IPS DF 6.9 (cell line): ENCODE measurements around the gene PTH2R.
"Not testable (repeated sequence)": the region's sequence is repeated elsewhere in the genome, so short reads cannot be mapped to it uniquely, and the experiment has no call there.

Experiments
- DNase-seq: peaks from one replicate; pipeline ENCODE4 v3.0.0-alpha.2; 2013; ENCODE audit warnings: low read depth, low spot score
- H3K27ac ChIP-seq: one replicate; pipeline ENCODE4 v1.5.1; 2013; ENCODE audit warnings: low read length, control low read depth
- H3K27me3 ChIP-seq: 2 replicates; pipeline ENCODE4 v1.6.1; 2013; ENCODE audit warnings: mild to moderate bottlenecking, low read length; ENCODE audit not compliant: control insufficient read depth, insufficient read depth
- H3K36me3 ChIP-seq: 2 replicates; pipeline ENCODE4 v1.6.1; 2013; ENCODE audit warnings: low read length; ENCODE audit not compliant: control insufficient read depth, insufficient read depth
- H3K4me1 ChIP-seq: 2 replicates; pipeline ENCODE4 v1.6.1; 2013; ENCODE audit warnings: low read length; ENCODE audit not compliant: control insufficient read depth, insufficient read depth
- H3K4me3 ChIP-seq: 2 replicates; pipeline ENCODE4 v1.5.1; 2013; ENCODE audit warnings: mild to moderate bottlenecking, low read length
- H3K9me3 ChIP-seq: 2 replicates; pipeline ENCODE4 v1.6.1; 2013; ENCODE audit warnings: low read length, inconsistent platforms; ENCODE audit not compliant: control insufficient read depth, insufficient read depth
- WGBS: extraction: QIAGEN DNeasy Blood & Tissue Kit; methylation state at CpG from one replicate; pipeline ENCODE4 v1.1.7; 2013; ENCODE audit warnings: mixed read lengths, missing lambda C conversion rate; ENCODE audit not compliant: insufficient read length, insufficient coverage; 5-methylcytosine and 5-hydroxymethylcytosine counted together

Gene PTH2R

GRCh38 chr2:208505365-208505764 lies 98.8 kb downstream of the PTH2R start:
- H3K4me3 ChIP-seq, DNase-seq, H3K9me3 ChIP-seq, H3K27ac ChIP-seq, H3K27me3 ChIP-seq, H3K4me1 ChIP-seq, H3K36me3 ChIP-seq: not testable (repeated sequence)
- WGBS: no CpG with 5 or more reads among the region's 3 CpGs

- no peaks in the 10 kb centered on the region for H3K9me3 ChIP-seq
- no peaks in the 10 kb centered on the region for H3K36me3 ChIP-seq
- no peaks in the 10 kb centered on the region for H3K4me1 ChIP-seq
- H3K27me3 ChIP-seq: no peaks in the 10 kb centered on the region
- no peak for DNase-seq
- no peak overlapping the region for H3K4me3 ChIP-seq
- no peak overlapping the region for H3K27ac ChIP-seq
Observed at GRCh38 chr2:208509586-208509985, 103.0 kb downstream of the PTH2R start.

GRCh38 chr2:208511016-208511415 lies 104.4 kb downstream of the PTH2R start:
- no peaks in the 10 kb centered on the region for H3K36me3 ChIP-seq
- no CpG with 5 or more reads among the region's 3 CpGs for WGBS
- DNase-seq: no peak
- no peaks in the 10 kb centered on the region for H3K9me3 ChIP-seq
- no peaks in the 10 kb centered on the region for H3K27me3 ChIP-seq
- H3K4me3 ChIP-seq: no peak overlapping the region
- H3K27ac ChIP-seq: no peak overlapping the region
- no peaks in the 10 kb centered on the region for H3K4me1 ChIP-seq

- Histone ChIP-seq H3K27ac (no peak overlapping the region), H3K27me3 (no peaks in the 10 kb centered on the region), H3K9me3 (no peaks in the 10 kb centered on the region), H3K4me3 (no peak overlapping the region), H3K36me3 (no peaks in the 10 kb centered on the region), H3K4me1 (no peaks in the 10 kb centered on the region)
- no peak for DNase-seq
- WGBS: no CpG with 5 or more reads among the region's 1 CpG
Observed at GRCh38 chr2:208511573-208511972, 105.0 kb downstream of the PTH2R start.

DNA sequence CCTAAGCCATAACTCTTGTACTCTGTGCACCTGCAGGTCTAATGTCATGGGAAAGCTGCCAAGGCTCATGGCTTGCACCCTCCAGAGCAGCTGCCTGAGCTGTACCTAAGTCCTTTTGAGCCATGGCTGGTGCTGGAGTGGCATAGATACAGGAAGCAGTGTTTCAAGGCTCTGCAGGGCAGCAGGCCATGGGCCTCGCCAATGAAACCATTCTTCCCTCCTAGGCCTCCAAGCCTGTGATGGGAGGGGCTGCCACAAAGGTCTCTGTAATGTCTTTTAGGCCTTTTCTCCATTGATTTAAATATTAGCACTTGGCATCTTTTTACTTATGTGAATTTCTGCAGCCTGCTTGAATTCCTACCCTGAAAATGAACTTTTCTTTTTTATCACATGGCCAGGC lies 108.5 kb downstream of the PTH2R start:
- Histone ChIP-seq H3K4me1 (no peaks in the 10 kb centered on the region), H3K4me3 (no peak overlapping the region), H3K27me3 (no peaks in the 10 kb centered on the region), H3K27ac (no peak overlapping the region), H3K36me3 (no peaks in the 10 kb centered on the region), H3K9me3 (no peaks in the 10 kb centered on the region)
- WGBS: no CpG with 5 or more reads among the region's 1 CpG
- no peak for DNase-seq

DNA sequence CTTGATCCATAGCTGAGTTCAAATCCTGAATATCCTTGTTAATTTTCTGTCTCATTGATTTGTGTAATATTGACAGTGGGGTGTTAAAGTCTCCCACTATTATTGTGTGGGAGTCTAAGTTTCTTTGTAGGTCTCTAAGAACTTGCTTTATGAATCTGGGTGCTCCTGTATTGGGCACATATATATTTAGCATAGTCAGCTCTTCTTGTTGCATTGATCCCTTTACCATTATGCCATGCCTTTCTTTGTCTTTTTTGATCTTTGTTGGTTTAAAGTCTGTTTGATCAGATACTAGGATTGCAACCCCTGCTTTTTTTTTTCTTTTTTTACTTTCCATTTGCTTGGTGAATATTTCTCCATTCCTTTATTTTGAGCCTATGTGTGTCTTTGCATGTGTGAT lies 116.5 kb downstream of the PTH2R start:
- not testable (repeated sequence) for H3K27ac ChIP-seq, H3K27me3 ChIP-seq, H3K4me3 ChIP-seq, DNase-seq, H3K4me1 ChIP-seq, H3K36me3 ChIP-seq, H3K9me3 ChIP-seq

- H3K4me3 ChIP-seq, H3K4me1 ChIP-seq, H3K9me3 ChIP-seq, H3K36me3 ChIP-seq, DNase-seq, H3K27me3 ChIP-seq, H3K27ac ChIP-seq: not testable (repeated sequence)
- no CpG with 5 or more reads among the region's 6 CpGs for WGBS
Observed at GRCh38 chr2:208525165-208525564, 118.6 kb downstream of the PTH2R start.

GRCh38 chr2:208529796-208530195 lies 123.2 kb downstream of the PTH2R start:
- no peak for DNase-seq
- H3K4me1 ChIP-seq: no peaks in the 10 kb centered on the region
- H3K27me3 ChIP-seq: no peaks in the 10 kb centered on the region
- H3K9me3 ChIP-seq: no peaks in the 10 kb centered on the region
- H3K36me3 ChIP-seq: no peaks in the 10 kb centered on the region
- H3K27ac ChIP-seq: no peak overlapping the region
- H3K4me3 ChIP-seq: no peak overlapping the region
- no CpG with 5 or more reads among the region's 5 CpGs for WGBS

DNA sequence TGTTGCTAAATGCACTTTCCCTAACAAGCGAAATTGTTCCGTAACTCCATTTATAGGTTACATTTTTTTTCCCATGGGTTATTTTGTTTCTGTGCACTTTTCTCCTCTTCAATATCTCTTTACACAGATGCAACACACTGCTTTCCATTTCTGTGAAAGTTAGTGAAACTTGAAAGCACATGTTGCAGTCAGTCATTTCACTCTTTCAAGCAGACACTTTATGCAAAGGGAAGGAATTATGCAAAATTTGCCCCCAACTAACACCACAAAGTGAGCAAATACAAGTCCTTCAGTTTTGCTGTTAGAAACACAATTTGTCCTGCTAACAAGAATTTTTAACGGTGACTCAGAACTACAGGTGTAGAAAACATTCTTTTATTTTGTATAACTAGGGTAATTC lies 124.8 kb downstream of the PTH2R start:
- DNase-seq: no peak
- WGBS: no CpG with 5 or more reads among the region's 3 CpGs
- H3K9me3 ChIP-seq: no peaks in the 10 kb centered on the region
- H3K27me3 ChIP-seq: no peaks in the 10 kb centered on the region
- H3K4me1 ChIP-seq: no peaks in the 10 kb centered on the region
- H3K4me3 ChIP-seq: no peak overlapping the region
- H3K27ac ChIP-seq: no peak overlapping the region
- H3K36me3 ChIP-seq: no peaks in the 10 kb centered on the region

DNA sequence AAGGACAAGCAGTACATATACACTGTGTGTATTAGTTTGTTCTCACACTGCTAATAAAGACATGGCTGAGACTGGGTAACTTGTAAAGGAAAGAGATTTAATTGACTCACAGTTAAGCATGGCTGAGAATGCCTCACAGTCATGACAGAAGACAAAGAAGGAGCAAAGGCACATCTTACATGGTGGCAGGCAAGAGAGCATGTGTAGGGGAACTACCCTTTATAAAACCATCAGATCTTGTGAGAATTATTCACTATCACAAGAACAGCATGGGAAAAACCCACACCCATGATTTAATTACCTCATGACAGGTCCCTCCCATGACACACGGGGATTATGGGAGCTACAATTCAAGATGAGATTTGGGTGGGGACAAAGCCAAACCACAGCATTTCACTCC lies 129.0 kb downstream of the PTH2R start:
- not testable (repeated sequence) for DNase-seq, H3K4me3 ChIP-seq
- WGBS: no CpG with 5 or more reads among the region's 1 CpG

GRCh38 chr2:208541461-208541988 lies 134.9 kb downstream of the PTH2R start:
- Histone ChIP-seq H3K27me3 (no peaks in the 10 kb centered on the region), H3K27ac (no peak overlapping the region), H3K36me3 (no peaks in the 10 kb centered on the region), H3K4me1 (no peaks in the 10 kb centered on the region), H3K4me3 (no peak overlapping the region), H3K9me3 (no peaks in the 10 kb centered on the region)
- no CpG with 5 or more reads among the region's 3 CpGs for WGBS
- no peak for DNase-seq

More for the DNA sequence above, 129.0 kb downstream of the PTH2R start:
- H3K4me1 ChIP-seq, H3K9me3 ChIP-seq, H3K27ac ChIP-seq, H3K27me3 ChIP-seq, H3K36me3 ChIP-seq: not testable (repeated sequence)
